CD8-positive, alpha-beta memory T cell (primary cell): ENCODE results near the gene SMTNL1. TPM values are rescaled to one million over a fixed set of nuclear protein-coding genes. Genes with fewer than 3 reads are reported as not detected.
A peak's percentile ranks its signal among the peaks of the same experiment; 100 is the strongest.

Source experiments
- CTCF ChIA-PET: fragments of 350-600 bp; sonication (Branson Sonifier 250); formaldehyde crosslinking; loops from one replicate; lab custom pipeline; 2021; ENCODE audit warnings: antibody characterized with exemption; lab: Charles Lee
- POLR2A ChIA-PET: fragments of 350-600 bp; sonication (Branson Sonifier 250); formaldehyde crosslinking; loops from one replicate; lab custom pipeline; 2021; ENCODE audit warnings: antibody characterized with exemption; lab: Charles Lee
- DNase-seq, 5 donors: peaks; one replicate each; pipeline versions ENCODE4 v3.0.0 to v3.0.0-alpha.2; 2020 to 2022; ENCODE audit warnings: mixed read lengths in 1 of 5
- H3K27ac ChIP-seq: one replicate; pipeline ENCODE4 v1.7.0; 2013; ENCODE audit warnings: low read depth, mild to moderate bottlenecking, low read length, moderate library complexity
- H3K27me3 ChIP-seq: 2 replicates; pipeline ENCODE4 v1.7.0; 2013; ENCODE audit warnings: low read length, mild to moderate bottlenecking; ENCODE audit not compliant: insufficient read depth, poor library complexity, severe bottlenecking
- H3K36me3 ChIP-seq: 2 replicates; pipeline ENCODE4 v1.7.0; 2013; ENCODE audit warnings: mild to moderate bottlenecking, low read length, moderate library complexity; ENCODE audit not compliant: insufficient read depth
- H3K4me1 ChIP-seq: 2 replicates; pipeline ENCODE4 v1.7.0; 2013; ENCODE audit warnings: mild to moderate bottlenecking, low read length, moderate library complexity; ENCODE audit not compliant: insufficient read depth
- H3K4me3 ChIP-seq: 2 replicates; pipeline ENCODE4 v1.7.0; 2013; ENCODE audit warnings: mild to moderate bottlenecking, low read length
- H3K9me3 ChIP-seq: 2 replicates; pipeline ENCODE4 v1.7.0; 2013; ENCODE audit warnings: mild to moderate bottlenecking, low read length
- H3K27ac Mint-ChIP-seq, 8 donors: one replicate each; pipeline ENCODE4 v1.8.0; 2020 to 2021; ENCODE audit warnings: mixed read lengths in 8 of 8, mild to moderate bottlenecking in 6 of 8, inconsistent platforms in 3 of 8, moderate library complexity in 3 of 8
- H3K27me3 Mint-ChIP-seq, 2 donors: one replicate each; pipeline ENCODE4 v1.8.0; 2020 to 2021; ENCODE audit warnings: mixed read lengths in 2 of 2, mild to moderate bottlenecking in 1 of 2, moderate library complexity in 1 of 2
- H3K36me3 Mint-ChIP-seq, 3 donors: one replicate each; pipeline ENCODE4 v1.8.0; 2020 to 2021; ENCODE audit warnings: mixed read lengths in 3 of 3, inconsistent platforms in 1 of 3, mild to moderate bottlenecking in 1 of 3
- H3K4me1 Mint-ChIP-seq, 3 donors: one replicate each; pipeline ENCODE4 v1.8.0; 2020 to 2021; ENCODE audit warnings: mixed read lengths in 3 of 3, inconsistent platforms in 1 of 3, mild to moderate bottlenecking in 1 of 3
- H3K4me3 Mint-ChIP-seq, 7 donors: one replicate each; pipeline ENCODE4 v1.8.0; 2020 to 2021; ENCODE audit warnings: mixed read lengths in 7 of 7, mild to moderate bottlenecking in 6 of 7, moderate library complexity in 4 of 7, inconsistent platforms in 2 of 7
- H3K9me3 Mint-ChIP-seq, 5 donors: one replicate each; pipeline ENCODE4 v1.8.0; 2020 to 2022; ENCODE audit warnings: mixed read lengths in 5 of 5, mild to moderate bottlenecking in 3 of 5, moderate library complexity in 2 of 5, inconsistent platforms in 1 of 5
- polyA plus RNA-seq: library from polyadenylated mRNA; unstranded; fragments of 300-500 nt; fragmentation: Illumina TruSeq; gene quantifications from one replicate; pipeline ENCODE4 v1.2.3, GENCODE V29; 2021
- total RNA-seq, 2 experiments: library from RNA; stranded (reverse); gene quantifications; one replicate each; pipeline ENCODE4 v1.2.3, GENCODE V29; 2021

The SMTNL1 gene
- total and polyA plus RNA-seq, 3 experiments from 2014 or later, result 0.16 TPM; not detected in 2

DNA sequence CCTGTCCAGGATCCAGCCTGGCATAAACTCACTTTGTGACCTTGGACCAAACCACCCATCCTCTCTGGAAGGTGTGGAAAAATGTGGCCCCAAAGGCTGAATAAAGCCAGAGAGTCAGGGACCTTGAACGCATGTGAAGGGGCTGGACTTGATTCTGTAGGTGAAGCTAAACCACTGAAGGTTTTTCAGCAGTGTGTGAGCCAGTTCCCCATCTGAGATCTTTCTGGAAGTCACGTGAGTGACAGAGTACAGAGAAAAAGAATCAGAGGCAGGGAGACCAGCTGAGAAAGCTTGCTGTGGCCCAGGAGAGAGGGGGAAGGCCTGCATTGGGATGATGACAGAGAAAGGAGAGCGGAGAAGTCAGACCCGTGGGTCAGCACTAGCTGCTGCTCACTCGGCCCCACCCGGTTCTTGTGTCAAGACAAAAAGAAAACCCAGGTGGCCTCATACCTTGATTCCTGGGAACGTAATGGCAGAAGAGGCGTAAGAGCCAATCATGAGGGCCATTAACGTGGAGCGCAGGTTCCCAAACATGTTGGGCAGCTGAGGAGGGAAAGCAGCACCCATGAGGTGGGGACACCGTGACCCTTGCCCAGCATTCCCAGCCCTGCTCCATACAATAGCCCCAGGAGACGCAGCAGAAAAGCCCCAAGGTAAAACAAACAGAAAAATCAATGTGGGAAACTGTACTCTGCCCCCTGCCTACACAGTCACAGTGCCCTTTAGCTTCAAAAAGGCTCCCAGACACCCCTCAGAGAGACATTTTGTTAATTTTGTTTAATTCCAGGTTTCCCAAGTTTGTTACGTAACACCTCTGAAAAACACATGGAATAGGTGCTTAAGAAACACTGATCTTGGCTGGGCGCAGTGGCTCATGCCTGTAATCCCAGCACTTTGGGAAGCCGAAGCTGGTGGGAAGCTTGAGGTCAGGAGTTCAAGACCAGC lies 39.8 kb upstream of the SMTNL1 start:
- no peaks in the 10 kb centered on the region for H3K9me3 Mint-ChIP-seq
- Histone ChIP-seq H3K9me3 (no peaks in the 10 kb centered on the region), H3K4me3 (no peak overlapping the region), H3K4me1 (no peaks in the 10 kb centered on the region), H3K27me3 (no peaks in the 10 kb centered on the region), H3K27ac (no peak overlapping the region), H3K36me3 (no peaks in the 10 kb centered on the region)
- H3K36me3 Mint-ChIP-seq, result peaks cover 7 to 64% (median 14%) of the 10 kb centered on the region in 3 donors
- no peak overlapping the region for H3K4me3 Mint-ChIP-seq
- H3K27me3 Mint-ChIP-seq, result no peaks in the 10 kb centered on the region
- CTCF ChIA-PET, result interaction anchor here (0.9 to 17.0 kb wide), 3 partner anchors 25 to 147 kb away, joined by 3 to 498 read pairs (median 3); partner anchors contain the start of genes SLC43A1 and TIMM10
- DNase-seq, result no peak
- peak overlapping the region in 1 of 8 donors; percentile 86 for H3K27ac Mint-ChIP-seq
- no peaks in the 10 kb centered on the region for H3K4me1 Mint-ChIP-seq
- POLR2A ChIA-PET, result no interaction called here

- Mint-ChIP-seq H3K4me3 (no peak overlapping the region), H3K4me1 (no peaks in the 10 kb centered on the region), H3K36me3 (peaks cover 7 to 67% (median 14%) of the 10 kb centered on the region in 3 donors), H3K27me3 (no peaks in the 10 kb centered on the region), H3K27ac (no peak overlapping the region), H3K9me3 (no peaks in the 10 kb centered on the region)
- no peaks in the 10 kb centered on the region for H3K9me3 ChIP-seq
- H3K4me1 ChIP-seq, result no peaks in the 10 kb centered on the region
- H3K4me3 ChIP-seq, result no peak overlapping the region
- ChIA-PET POLR2A (no interaction called here), CTCF (interaction anchor here (1.1 to 17.0 kb wide), 2 partner anchors 24 to 146 kb away, joined by 3 to 498 read pairs; partner anchors contain the start of genes SLC43A1 and TIMM10)
- no peak for DNase-seq
- no peak overlapping the region for H3K27ac ChIP-seq
- no peaks in the 10 kb centered on the region for H3K27me3 ChIP-seq
- H3K36me3 ChIP-seq, result no peaks in the 10 kb centered on the region
These were observed 38.9 kb upstream of the SMTNL1 start for GRCh38 chr11:57498540-57498939.

- H3K4me1 Mint-ChIP-seq, result peaks cover 0 to 1% (median 0%) of the 10 kb centered on the region in 3 donors
- Histone ChIP-seq H3K27me3 (no peaks in the 10 kb centered on the region), H3K4me3 (no peak overlapping the region), H3K27ac (no peak overlapping the region), H3K9me3 (no peaks in the 10 kb centered on the region), H3K4me1 (no peaks in the 10 kb centered on the region), H3K36me3 (no peaks in the 10 kb centered on the region)
- ChIA-PET CTCF (interaction anchor here (17.0 kb wide), 1 partner anchor 23 kb away, joined by 498 read pairs; the partner anchor contains the start of genes SLC43A1 and TIMM10), POLR2A (no interaction called here)
- H3K9me3 Mint-ChIP-seq, result no peaks in the 10 kb centered on the region
- H3K36me3 Mint-ChIP-seq, result peaks cover 7 to 69% (median 11%) of the 10 kb centered on the region in 3 donors
- no peak for DNase-seq
- H3K27ac Mint-ChIP-seq, result peak overlapping the region in 2 of 8 donors; percentile 12 to 77
- no peaks in the 10 kb centered on the region for H3K27me3 Mint-ChIP-seq
- H3K4me3 Mint-ChIP-seq, result no peak overlapping the region
These were observed 37.9 kb upstream of the SMTNL1 start for GRCh38 chr11:57499413-57499982.

GRCh38 chr11:57499983-57500461 lies 37.4 kb upstream of the SMTNL1 start:
- no peak for DNase-seq
- H3K4me1 ChIP-seq, result no peaks in the 10 kb centered on the region
- no peak overlapping the region for H3K4me3 ChIP-seq
- H3K36me3 Mint-ChIP-seq, result peaks cover 7 to 72% (median 11%) of the 10 kb centered on the region in 3 donors
- H3K27me3 ChIP-seq, result no peaks in the 10 kb centered on the region
- ChIA-PET POLR2A (no interaction called here), CTCF (interaction anchor here (1.0 to 17.0 kb wide), 2 partner anchors 22 to 42 kb away, joined by 3 to 498 read pairs; partner anchors contain the start of genes SLC43A1 and TIMM10)
- H3K27ac Mint-ChIP-seq, result peak overlapping the region in 3 of 8 donors; percentile 12 to 64 (median 58)
- H3K36me3 ChIP-seq, result no peaks in the 10 kb centered on the region
- peaks cover 0 to 1% (median 0%) of the 10 kb centered on the region in 3 donors for H3K4me1 Mint-ChIP-seq
- H3K9me3 ChIP-seq, result no peaks in the 10 kb centered on the region
- H3K27ac ChIP-seq, result no peak overlapping the region
- no peaks in the 10 kb centered on the region for H3K9me3 Mint-ChIP-seq
- no peak overlapping the region for H3K4me3 Mint-ChIP-seq
- no peaks in the 10 kb centered on the region for H3K27me3 Mint-ChIP-seq

- ChIA-PET POLR2A (no interaction called here), CTCF (interaction anchor here (1.0 to 17.0 kb wide), 3 partner anchors 9 to 42 kb away, joined by 3 to 498 read pairs (median 5); partner anchors contain the start of genes SLC43A1 and TIMM10)
- Histone ChIP-seq H3K27ac (no peak overlapping the region), H3K4me3 (no peak overlapping the region), H3K36me3 (no peaks in the 10 kb centered on the region), H3K9me3 (no peaks in the 10 kb centered on the region), H3K27me3 (no peaks in the 10 kb centered on the region), H3K4me1 (no peaks in the 10 kb centered on the region)
- H3K36me3 Mint-ChIP-seq, result peaks cover 7 to 73% (median 11%) of the 10 kb centered on the region in 3 donors
- peaks cover 0 to 1% (median 0%) of the 10 kb centered on the region in 3 donors for H3K4me1 Mint-ChIP-seq
- H3K27ac Mint-ChIP-seq, result peak overlapping the region in 2 of 8 donors; percentile 64 to 75
- no peaks in the 10 kb centered on the region for H3K9me3 Mint-ChIP-seq
- H3K27me3 Mint-ChIP-seq, result no peaks in the 10 kb centered on the region
- DNase-seq, result no peak
- no peak overlapping the region for H3K4me3 Mint-ChIP-seq
These were observed 36.9 kb upstream of the SMTNL1 start for GRCh38 chr11:57500515-57500914.

DNA sequence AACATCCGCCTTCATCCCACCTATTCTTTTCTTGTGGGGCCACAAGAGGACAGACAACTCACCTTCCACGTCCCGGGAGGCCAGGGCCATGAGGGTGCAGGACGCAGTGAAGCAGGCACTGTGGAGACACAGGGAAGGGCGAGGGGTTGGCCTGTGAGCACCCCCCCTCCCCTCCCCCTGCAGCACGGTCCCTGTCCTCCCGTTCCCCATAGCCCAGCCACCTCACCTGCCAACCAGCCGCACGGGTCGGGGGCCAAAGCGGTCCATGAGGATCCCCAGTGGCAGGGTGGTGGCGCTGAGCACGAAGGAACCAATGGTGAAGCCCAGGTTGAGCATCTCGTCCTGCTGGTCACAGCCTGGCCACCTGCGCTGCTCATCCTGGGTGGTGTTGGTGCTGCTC lies 36.5 kb upstream of the SMTNL1 start:
- peaks cover 7 to 71% (median 9%) of the 10 kb centered on the region in 3 donors for H3K36me3 Mint-ChIP-seq
- H3K4me1 Mint-ChIP-seq, result peaks cover 0 to 1% (median 0%) of the 10 kb centered on the region in 3 donors
- no peak overlapping the region for H3K4me3 Mint-ChIP-seq
- Histone ChIP-seq H3K4me3 (no peak overlapping the region), H3K4me1 (no peaks in the 10 kb centered on the region), H3K9me3 (no peaks in the 10 kb centered on the region), H3K27me3 (no peaks in the 10 kb centered on the region), H3K36me3 (no peaks in the 10 kb centered on the region), H3K27ac (no peak overlapping the region)
- no peaks in the 10 kb centered on the region for H3K9me3 Mint-ChIP-seq
- no peaks in the 10 kb centered on the region for H3K27me3 Mint-ChIP-seq
- POLR2A ChIA-PET, result no interaction called here
- H3K27ac Mint-ChIP-seq, result peak overlapping the region in 1 of 8 donors; percentile 75
- CTCF ChIA-PET, result interaction anchor here (1.0 to 17.0 kb wide), 4 partner anchors 8 to 42 kb away, joined by 3 to 498 read pairs (median 11); partner anchors contain the start of genes SLC43A1 and TIMM10
- DNase-seq, result no peak

- Histone ChIP-seq H3K9me3 (no peaks in the 10 kb centered on the region), H3K27me3 (no peaks in the 10 kb centered on the region), H3K4me1 (no peaks in the 10 kb centered on the region), H3K4me3 (no peak overlapping the region), H3K36me3 (no peaks in the 10 kb centered on the region), H3K27ac (no peak overlapping the region)
- ChIA-PET POLR2A (no interaction called here), CTCF (interaction anchor here (0.6 to 17.0 kb wide), 7 partner anchors 9 to 259 kb away, joined by 3 to 498 read pairs (median 5); partner anchors contain the start of genes SLC43A1 and TIMM10)
- Mint-ChIP-seq H3K36me3 (peaks cover 7 to 63% (median 7%) of the 10 kb centered on the region in 3 donors), H3K9me3 (no peaks in the 10 kb centered on the region), H3K4me3 (no peak overlapping the region), H3K27ac (no peak overlapping the region), H3K4me1 (peaks cover 0 to 1% (median 0%) of the 10 kb centered on the region in 3 donors), H3K27me3 (no peaks in the 10 kb centered on the region)
- no peak for DNase-seq
These were observed 35.4 kb upstream of the SMTNL1 start for GRCh38 chr11:57501953-57502352.
